Heart right ventricle (tissue), 16 donors: Measurements from ENCODE around the gene CYBA. TPM values are rescaled to one million over a fixed set of nuclear protein-coding genes. Genes with fewer than 3 reads are reported as not detected.

Experiments
- ATAC-seq, 8 donors: fragments of 200-7000 bp; cut with Tn5 transposase; one replicate each; pipeline ENCODE4 v1.9.1; 2020; ENCODE audit warnings: mild to moderate bottlenecking in 8 of 8, moderate library complexity in 8 of 8, moderate number of reproducible peaks in 1 of 8
- DNase-seq, 2 donors: peaks; one replicate each; pipeline ENCODE4 v3.0.0-alpha.2; 2020
- H3K27ac ChIP-seq, 10 donors: fragments of 200-600 bp; sonication (generic) in 2 of 10; one replicate each; pipeline versions ENCODE4 v1.5.0 to v1.8.0; 2020 to 2022; ENCODE audit warnings: mild to moderate bottlenecking in 3 of 10
- H3K27me3 ChIP-seq, 7 donors: fragments of 200-600 bp; one replicate each; pipeline ENCODE4 v1.8.0; 2021 to 2022; ENCODE audit warnings: mild to moderate bottlenecking in 2 of 7
- H3K36me3 ChIP-seq, 9 donors: fragments of 200-600 bp; sonication (generic) in 1 of 9; one replicate each; pipeline versions ENCODE4 v1.5.0 to v1.8.0; 2020 to 2022; ENCODE audit warnings: mild to moderate bottlenecking in 2 of 9
- H3K4me1 ChIP-seq, 9 donors: fragments of 200-600 bp; sonication (generic) in 1 of 9; one replicate each; pipeline versions ENCODE4 v1.5.0 to v1.8.0; 2020 to 2022; ENCODE audit warnings: mild to moderate bottlenecking in 4 of 9
- H3K4me3 ChIP-seq, 10 donors: fragments of 200-600 bp; sonication (generic) in 2 of 10; one replicate each; pipeline versions ENCODE4 v1.5.0 to v1.8.0; 2020 to 2022; ENCODE audit warnings: mild to moderate bottlenecking in 7 of 10, moderate library complexity in 2 of 10
- H3K9me3 ChIP-seq, 11 donors: fragments of 200-600 bp in 10 of 11; sonication (generic) in 2 of 11; one replicate each; pipeline versions ENCODE4 v1.5.0 to v1.8.0; 2013 to 2022; ENCODE audit warnings: mild to moderate bottlenecking in 2 of 11, control low read depth in 1 of 11, moderate library complexity in 1 of 11
- CTCF ChIP-seq, 9 donors: fragments of 200-600 bp; sonication (generic) in 2 of 9; IDR thresholded peaks; one replicate each; pipeline versions ENCODE4 v1.5.0 to v1.8.0; 2021 to 2022; ENCODE audit warnings: antibody characterized with exemption in 9 of 9, mild to moderate bottlenecking in 5 of 9, moderate library complexity in 1 of 9
- WGBS, 2 donors: extraction: QIAGEN DNeasy Blood & Tissue Kit; methylation state at CpG; one replicate each; pipeline ENCODE4 v1.1.7; 2013; ENCODE audit warnings: inconsistent platforms in 1 of 2; 5-methylcytosine and 5-hydroxymethylcytosine counted together
- intact Hi-C, 10 donors: fragments of 100-400 bp; cut with DNase I; formaldehyde crosslinking; loops; one replicate each; pipeline versions ENCODE4 v1.11.1 to v1.14.2; 2022
- polyA plus RNA-seq, 2 donors: library from polyadenylated mRNA; stranded (reverse); fragments of 200-250 nt; gene quantifications; one replicate each; pipeline ENCODE4 v1.2.3, GENCODE V29; 2013
- total RNA-seq, 10 donors: library from RNA; stranded (reverse); fragmentation: NEBNext Ultra II Directional in 3 of 10; extraction: Animal tissue kit (Norgen Biotek cat#: 25700) in 3 of 10; gene quantifications; one replicate each; pipeline versions ENCODE4 v1.2.1 to v1.2.4, GENCODE V29; 2021 to 2023
- donor health status: Arrhythmogenic right ventricular cardiomyopathy.
- donor health status: ischemic (EF 13 %, LVEDD 7.1; RV severe dilation, severe dysfunction).
- donor health status: healthy with polysubstance abuse.
- donor health status: DM: no; HTN: yes; CAD: no.
- donor health status: DM: no; HTN: no; CAD: no.
- donor health status: ischemic (EF 25% LVEDD 6.9; RV normal size, moderate dysfunction).
- donor health status: ischemic (EF 25% LVEDD 5.7; RV mildly dilated, moderate dysfunction).
- donor health status: healthy.
- donor health status: DM: yes; HTN: yes; CAD: no.
- donor health status: Ischemic cardiomyopathy.
- donor health status: ischemic (EF 35%, LVEDD 5.7; RV mildly dilated, moderate dysfunction).
- donor health status: nonischemic (EF 11% LVEDD 7.7; RV severe dilation, severe dysfunction).
- donor health status: DM: yes; HTN: yes; CAD: no.
- donor health status: PGD.
- donor health status: ischemic (EF 29% LVEDD 5.4; RV normal size, mild dysfunction).
- donor health status: nonischemic (EF 23%, LVEDD 6.1; RV moderate dilation, normal function).

Gene CYBA
- total and polyA plus RNA-seq, 12 donors: 13.0 to 117 (median 33.6) TPM

- intact Hi-C loops: no loop called here
- DNase-seq: peak in 1 of 2 donors; percentile 37
- H3K9me3 ChIP-seq: no peaks in the 10 kb centered on the region
- H3K4me3 ChIP-seq: peak overlapping the region; percentile 40 to 86 (median 60)
- peak overlapping the region in 4 of 10 donors; percentile 13 to 89 (median 42) for H3K27ac ChIP-seq
- H3K4me1 ChIP-seq: peaks cover 6 to 51% (median 21%) of the 10 kb centered on the region in 9 donors
- peak; percentile 23 to 55 (median 32) for ATAC-seq
- TF ChIP-seq CTCF (IDR thresholded peaks at IDR 0.05): no peak
- 0% methylated on average over 21 to 25 of the region's 25 CpGs for WGBS, 2 donors
- H3K36me3 ChIP-seq: no peaks in the 10 kb centered on the region
- H3K27me3 ChIP-seq: peaks cover 0 to 79% (median 49%) of the 10 kb centered on the region in 7 donors
These were observed 35.2 kb upstream of the CYBA start for GRCh38 chr16:88686062-88686438.

GRCh38 chr16:88685156-88686061 is 34.6 kb upstream of the CYBA start:
- DNase-seq (no peak), ATAC-seq (peak in 6 of 8 donors; percentile 8 to 39 (median 18))
- H3K27me3 ChIP-seq: peaks cover 0 to 79% (median 43%) of the 10 kb centered on the region in 7 donors
- peaks cover 0 to 2% (median 0%) of the 10 kb centered on the region in 9 donors for H3K36me3 ChIP-seq
- WGBS, 2 donors: 6 to 8% methylated on average over 33 of the region's 33 CpGs
- TF ChIP-seq CTCF (IDR thresholded peaks at IDR 0.05): peak in 8 of 9 donors; percentile 13 to 67 (median 52)
- peak overlapping the region in 3 of 10 donors; percentile 13 to 89 (median 35) for H3K27ac ChIP-seq
- H3K9me3 ChIP-seq: no peaks in the 10 kb centered on the region
- peak overlapping the region; percentile 40 to 86 (median 60) for H3K4me3 ChIP-seq
- peaks cover 6 to 57% (median 21%) of the 10 kb centered on the region in 9 donors for H3K4me1 ChIP-seq
- intact Hi-C loops: no loop called here

GRCh38 chr16:88684569-88685155 is 33.8 kb upstream of the CYBA start:
- TF ChIP-seq CTCF (IDR thresholded peaks at IDR 0.05): no peak
- H3K27ac ChIP-seq: no peak overlapping the region
- no peaks in the 10 kb centered on the region for H3K9me3 ChIP-seq
- H3K36me3 ChIP-seq: peaks cover 0 to 4% (median 0%) of the 10 kb centered on the region in 9 donors
- peaks cover 0 to 75% (median 35%) of the 10 kb centered on the region in 7 donors for H3K27me3 ChIP-seq
- no peak for DNase-seq
- peak overlapping the region in 1 of 10 donors; percentile 86 for H3K4me3 ChIP-seq
- ATAC-seq: no peak
- 68 to 74% methylated on average over 15 of the region's 15 CpGs for WGBS, 2 donors
- H3K4me1 ChIP-seq: peaks cover 6 to 60% (median 21%) of the 10 kb centered on the region in 9 donors
- intact Hi-C loops: no loop called here

- intact Hi-C loops: no loop called here
- peaks cover 4 to 55% (median 19%) of the 10 kb centered on the region in 9 donors for H3K4me1 ChIP-seq
- H3K27me3 ChIP-seq: peaks cover 0 to 63% (median 18%) of the 10 kb centered on the region in 7 donors
- H3K9me3 ChIP-seq: no peaks in the 10 kb centered on the region
- TF ChIP-seq CTCF (IDR thresholded peaks at IDR 0.05): no peak
- peak in 1 of 2 donors; percentile 26 for DNase-seq
- H3K4me3 ChIP-seq: peak overlapping the region in 1 of 10 donors; percentile 1
- WGBS, 2 donors: 40 to 55% methylated on average over 21 of the region's 21 CpGs
- H3K27ac ChIP-seq: peak overlapping the region in 1 of 10 donors; percentile 84
- H3K36me3 ChIP-seq: peaks cover 0 to 23% (median 0%) of the 10 kb centered on the region in 9 donors
- peak in 5 of 8 donors; percentile 4 to 47 (median 25) for ATAC-seq
These were observed 31.0 kb upstream of the CYBA start for GRCh38 chr16:88681709-88682451.
